Heart right ventricle (tissue), 12 donors: Measurements from ENCODE around the gene ZNF668. TPM values are rescaled to one million over a fixed set of nuclear protein-coding genes. Genes with fewer than 3 reads are reported as not detected.

ENCODE experiments used
- polyA plus RNA-seq, 2 donors: library from polyadenylated mRNA; stranded (reverse); fragments of 200-250 nt; gene quantifications; one replicate each; pipeline ENCODE4 v1.2.3, GENCODE V29; 2013
- total RNA-seq, 10 donors: library from RNA; stranded (reverse); fragmentation: NEBNext Ultra II Directional in 3 of 10; extraction: Animal tissue kit (Norgen Biotek cat#: 25700) in 3 of 10; gene quantifications; one replicate each; pipeline versions ENCODE4 v1.2.1 to v1.2.4, GENCODE V29; 2021 to 2023
- donor health status: ischemic (EF 13 %, LVEDD 7.1; RV severe dilation, severe dysfunction).
- donor health status: healthy with polysubstance abuse.
- donor health status: DM: no; HTN: yes; CAD: no.
- donor health status: DM: no; HTN: no; CAD: no.
- donor health status: ischemic (EF 25% LVEDD 6.9; RV normal size, moderate dysfunction).
- donor health status: ischemic (EF 25% LVEDD 5.7; RV mildly dilated, moderate dysfunction).
- donor health status: healthy.
- donor health status: nonischemic (EF 11% LVEDD 7.7; RV severe dilation, severe dysfunction).
- donor health status: DM: yes; HTN: yes; CAD: no.
- donor health status: PGD.
- donor health status: ischemic (EF 29% LVEDD 5.4; RV normal size, mild dysfunction).
- donor health status: nonischemic (EF 23%, LVEDD 6.1; RV moderate dilation, normal function).

The ZNF668 gene
- total and polyA plus RNA-seq, 12 donors: 3.6 to 8.2 (median 4.9) TPM

Other genes starting within 250 kb of the ZNF668 start
- 10 to 100 TPM; 24.2 to 31.3 (median 27.0) TPM for gene BCL7C, start 180.2 kb downstream of the ZNF668 start, total RNA-seq
- gene BCL7C, start 180.2 kb downstream of the ZNF668 start, polyA plus RNA-seq: 10 to 100 TPM; 30.5 to 68.8 TPM
- gene CTF1, start 177.6 kb downstream of the ZNF668 start, total RNA-seq: 10 to 100 TPM in 9 of 10 donors, 1 to 10 TPM in 1; 8.6 to 28.2 (median 19.9) TPM
- gene CTF1, start 177.6 kb downstream of the ZNF668 start, polyA plus RNA-seq: 10 to 100 TPM in 1 of 2 donors, 1 to 10 TPM in 1; 6.5 to 10.4 TPM
- gene FBXL19, start 150.7 kb downstream of the ZNF668 start, total RNA-seq: 1 to 10 TPM; 4.1 to 8.7 (median 5.8) TPM
- gene FBXL19, start 150.7 kb downstream of the ZNF668 start, polyA plus RNA-seq: 10 to 100 TPM in 1 of 2 donors, 1 to 10 TPM in 1; 5.4 to 14.1 TPM
- gene ORAI3, start 125.2 kb downstream of the ZNF668 start, total RNA-seq: 10 to 100 TPM in 8 of 10 donors, 1 to 10 TPM in 2; 7.8 to 19.8 (median 11.4) TPM
- gene ORAI3, start 125.2 kb downstream of the ZNF668 start, polyA plus RNA-seq: 10 to 100 TPM; 10.1 to 15.4 TPM
- gene SETD1A, start 116.5 kb downstream of the ZNF668 start, total RNA-seq: 10 to 100 TPM in 2 of 10 donors, 1 to 10 TPM in 8; 7.5 to 11.4 (median 9.2) TPM
- 10 to 100 TPM in 1 of 2 donors, 1 to 10 TPM in 1; 5.8 to 11.2 TPM for gene SETD1A, start 116.5 kb downstream of the ZNF668 start, polyA plus RNA-seq
- gene HSD3B7, start 89.0 kb downstream of the ZNF668 start, total RNA-seq: 10 to 100 TPM in 1 of 10 donors, 1 to 10 TPM in 9; 3.3 to 13.3 (median 5.3) TPM
- 10 to 100 TPM in 1 of 2 donors, 1 to 10 TPM in 1; 6.8 to 12.2 TPM for gene HSD3B7, start 89.0 kb downstream of the ZNF668 start, polyA plus RNA-seq
- 1 to 10 TPM in 6 of 10 donors, under 1 TPM in 4; 0.20 to 2.3 (median 1.1) TPM for gene STX1B, start 63.6 kb downstream of the ZNF668 start, total RNA-seq
- under 1 TPM; 0.07 to 0.29 TPM for gene STX1B, start 63.6 kb downstream of the ZNF668 start, polyA plus RNA-seq
- 10 to 100 TPM; 31.8 to 53.8 (median 38.6) TPM for gene STX4, start 40.7 kb downstream of the ZNF668 start, total RNA-seq
- 10 to 100 TPM; 76.9 to 89.2 TPM for gene STX4, start 40.7 kb downstream of the ZNF668 start, polyA plus RNA-seq
- gene ZNF646, start 182 bp upstream of the ZNF668 start, total RNA-seq: 10 to 100 TPM in 3 of 10 donors, 1 to 10 TPM in 7; 7.5 to 12.0 (median 8.7) TPM
- gene ZNF646, start 182 bp upstream of the ZNF668 start, polyA plus RNA-seq: 1 to 10 TPM; 2.7 to 7.6 TPM
- gene PRSS53, start 14.7 kb upstream of the ZNF668 start, total RNA-seq: 1 to 10 TPM in 1 of 10 donors, under 1 TPM in 9; 0.21 to 1.4 (median 0.50) TPM
- 1 to 10 TPM in 1 of 2 donors, under 1 TPM in 1; 0.46 to 2.9 TPM for gene PRSS53, start 14.7 kb upstream of the ZNF668 start, polyA plus RNA-seq
- gene VKORC1, start 20.6 kb upstream of the ZNF668 start, total RNA-seq: 10 to 100 TPM; 27.0 to 68.1 (median 31.8) TPM
- 100 to 1,000 TPM in 1 of 2 donors, 10 to 100 TPM in 1; 46.2 to 139 TPM for gene VKORC1, start 20.6 kb upstream of the ZNF668 start, polyA plus RNA-seq
- 10 to 100 TPM; 62.8 to 90.9 (median 74.7) TPM for gene BCKDK, start 34.1 kb upstream of the ZNF668 start, total RNA-seq
- gene BCKDK, start 34.1 kb upstream of the ZNF668 start, polyA plus RNA-seq: 10 to 100 TPM; 26.1 to 57.2 TPM
- gene KAT8, start 43.4 kb upstream of the ZNF668 start, total RNA-seq: 10 to 100 TPM; 51.9 to 79.9 (median 66.0) TPM
- 100 to 1,000 TPM in 1 of 2 donors, 10 to 100 TPM in 1; 56.3 to 107 TPM for gene KAT8, start 43.4 kb upstream of the ZNF668 start, polyA plus RNA-seq
- under 1 TPM in 4 of 10 donors, not detected in 6; 0.15 to 0.57 (median 0.25) TPM for gene PRSS8, start 61.5 kb upstream of the ZNF668 start, total RNA-seq
- under 1 TPM in 1 of 2 donors, not detected in 1; 0.09 TPM for gene PRSS8, start 61.5 kb upstream of the ZNF668 start, polyA plus RNA-seq
- 1 to 10 TPM in 6 of 10 donors, under 1 TPM in 4; 0.30 to 3.1 (median 1.3) TPM for gene PRSS36, start 75.8 kb upstream of the ZNF668 start, total RNA-seq
- 1 to 10 TPM; 1.2 to 3.4 TPM for gene PRSS36, start 75.8 kb upstream of the ZNF668 start, polyA plus RNA-seq
- gene FUS, start 105.9 kb upstream of the ZNF668 start, total RNA-seq: 100 to 1,000 TPM; 127 to 174 (median 140) TPM
- 100 to 1,000 TPM; 116 to 240 TPM for gene FUS, start 105.9 kb upstream of the ZNF668 start, polyA plus RNA-seq
- gene PYCARD, start 128.5 kb upstream of the ZNF668 start, total RNA-seq: 10 to 100 TPM in 2 of 10 donors, 1 to 10 TPM in 8; 1.7 to 26.1 (median 2.8) TPM
- gene PYCARD, start 128.5 kb upstream of the ZNF668 start, polyA plus RNA-seq: 10 to 100 TPM in 1 of 2 donors, 1 to 10 TPM in 1; 8.3 to 13.9 TPM
- 1 to 10 TPM in 6 of 10 donors, under 1 TPM in 4; 0.61 to 4.8 (median 1.2) TPM for gene TRIM72, start 139.9 kb upstream of the ZNF668 start, total RNA-seq
- 1 to 10 TPM in 1 of 2 donors, under 1 TPM in 1; 0.51 to 1.2 TPM for gene TRIM72, start 139.9 kb upstream of the ZNF668 start, polyA plus RNA-seq
- gene PYDC1, start 142.9 kb upstream of the ZNF668 start, total RNA-seq: not detected
- not detected for gene PYDC1, start 142.9 kb upstream of the ZNF668 start, polyA plus RNA-seq
- gene ITGAM, start 185.7 kb upstream of the ZNF668 start, total RNA-seq: 10 to 100 TPM in 2 of 10 donors, 1 to 10 TPM in 8; 1.2 to 24.1 (median 3.2) TPM
- 1 to 10 TPM; 1.8 to 3.4 TPM for gene ITGAM, start 185.7 kb upstream of the ZNF668 start, polyA plus RNA-seq